Smooth muscle cell of the coronary artery (primary cell): Measurements from ENCODE around the gene SCRN3. TPM values are rescaled to one million over a fixed set of nuclear protein-coding genes. Genes with fewer than 3 reads are reported as not detected.

ENCODE experiments used
- total RNA-seq: library from RNA; depleted of rRNA; stranded (reverse); fragments of >200 nt; gene quantifications from 2 replicates; pipeline ENCODE4 v1.2.3, GENCODE V29; 2014; ENCODE audit warnings: low replicate concordance

The SCRN3 gene
- total RNA-seq: 23.3 and 26.6 TPM in 2 replicates

GRCh38 chr2:174395284-174395968, at the start of gene SCRN3:
Gene SCRN3, plus strand, starts transcription at chr2:174395730. Its CDS starts 2,554 bp downstream, at chr2:174398284.

Other genes starting within 250 kb of the SCRN3 start
- 57.9 and 77.3 TPM in 2 replicates for gene OLA1, start 147.2 kb upstream of the SCRN3 start, total RNA-seq
- 1.2 TPM in 1 of 2 replicates, not detected in the other for gene SP9, start 60.8 kb upstream of the SCRN3 start, total RNA-seq
- 2.0 and 8.5 TPM in 2 replicates for gene GPR155, start 91.3 kb downstream of the SCRN3 start, total RNA-seq
- gene WIPF1, start 202.1 kb downstream of the SCRN3 start, total RNA-seq: 6.1 and 7.2 TPM in 2 replicates